Measurements from ENCODE around the gene MCTP1. TPM values are rescaled to one million over a fixed set of nuclear protein-coding genes. Genes with fewer than 3 reads are reported as not detected.

The MCTP1 gene
- total RNA-seq, 1 experiment from 2014 or later, result 0.41 TPM

DNA sequence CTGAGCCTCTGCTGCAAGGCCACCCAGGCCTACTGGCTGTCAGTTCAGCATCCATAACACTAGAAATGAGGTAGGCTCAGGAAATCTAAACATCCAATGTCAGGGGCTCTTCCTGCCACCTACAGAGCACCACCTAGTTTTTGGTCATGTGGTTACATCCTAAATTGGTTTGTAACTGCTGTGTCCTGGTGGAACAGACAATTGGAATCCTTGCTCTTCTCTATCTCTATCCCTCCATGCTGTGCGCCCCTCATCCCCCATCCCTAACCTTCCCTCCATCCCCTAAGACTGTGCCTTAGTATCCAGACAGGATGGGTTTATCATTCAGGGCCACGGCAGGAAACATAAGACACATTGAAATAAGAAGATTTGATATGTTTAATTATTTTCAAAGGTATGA, 11.4 kb upstream of the MCTP1 start:
- H3K36me3 ChIP-seq (ENCODE audit: insufficient read depth, low read length), result no peaks in the 10 kb centered on the region
- H3K9me2 ChIP-seq (replicated peaks; ENCODE audit: insufficient read depth, low read length), result no peaks in the 10 kb centered on the region
- no peaks in the 10 kb centered on the region for H4K20me1 ChIP-seq (ENCODE audit: insufficient read depth, low read depth, low read length)
- H3K27me3 ChIP-seq (ENCODE audit: low read length), result no peaks in the 10 kb centered on the region
- H3K4me3 ChIP-seq (ENCODE audit: low read length), result no peak overlapping the region
- no peaks in the 10 kb centered on the region for H3K79me2 ChIP-seq (ENCODE audit: low read length)
- H2AFZ ChIP-seq (ENCODE audit: low read length), result no peak overlapping the region
- no peaks in the 10 kb centered on the region for H3K4me1 ChIP-seq (ENCODE audit: low read length)
- no peak for DNase-seq
- no peak overlapping the region for H3K4me2 ChIP-seq (ENCODE audit: low read depth, low read length, poor library complexity, severe bottlenecking)
- no peak overlapping the region for H3K27ac ChIP-seq (ENCODE audit: low read length)
- no peak overlapping the region for H3K9ac ChIP-seq (ENCODE audit: low read length)
- H3K9me3 ChIP-seq (ENCODE audit: low read length), result no peaks in the 10 kb centered on the region

GRCh38 chr5:95285409-95285755, 488 bp upstream of the MCTP1 start:
- Histone ChIP-seq H3K4me2 (ENCODE audit: low read depth, low read length, poor library complexity, severe bottlenecking) (no peak overlapping the region), H3K9me3 (ENCODE audit: low read length) (no peaks in the 10 kb centered on the region), H3K9ac (ENCODE audit: low read length) (no peak overlapping the region), H3K36me3 (ENCODE audit: insufficient read depth, low read length) (no peaks in the 10 kb centered on the region), H3K79me2 (ENCODE audit: low read length) (no peaks in the 10 kb centered on the region), H3K9me2 (replicated peaks; ENCODE audit: insufficient read depth, low read length) (no peaks in the 10 kb centered on the region), H3K27ac (ENCODE audit: low read length) (no peak overlapping the region), H2AFZ (ENCODE audit: low read length) (no peak overlapping the region), H4K20me1 (ENCODE audit: insufficient read depth, low read depth, low read length) (no peaks in the 10 kb centered on the region), H3K27me3 (ENCODE audit: low read length) (no peaks in the 10 kb centered on the region), H3K4me3 (ENCODE audit: low read length) (no peak overlapping the region), H3K4me1 (ENCODE audit: low read length) (no peaks in the 10 kb centered on the region)
- no peak for DNase-seq

DNA sequence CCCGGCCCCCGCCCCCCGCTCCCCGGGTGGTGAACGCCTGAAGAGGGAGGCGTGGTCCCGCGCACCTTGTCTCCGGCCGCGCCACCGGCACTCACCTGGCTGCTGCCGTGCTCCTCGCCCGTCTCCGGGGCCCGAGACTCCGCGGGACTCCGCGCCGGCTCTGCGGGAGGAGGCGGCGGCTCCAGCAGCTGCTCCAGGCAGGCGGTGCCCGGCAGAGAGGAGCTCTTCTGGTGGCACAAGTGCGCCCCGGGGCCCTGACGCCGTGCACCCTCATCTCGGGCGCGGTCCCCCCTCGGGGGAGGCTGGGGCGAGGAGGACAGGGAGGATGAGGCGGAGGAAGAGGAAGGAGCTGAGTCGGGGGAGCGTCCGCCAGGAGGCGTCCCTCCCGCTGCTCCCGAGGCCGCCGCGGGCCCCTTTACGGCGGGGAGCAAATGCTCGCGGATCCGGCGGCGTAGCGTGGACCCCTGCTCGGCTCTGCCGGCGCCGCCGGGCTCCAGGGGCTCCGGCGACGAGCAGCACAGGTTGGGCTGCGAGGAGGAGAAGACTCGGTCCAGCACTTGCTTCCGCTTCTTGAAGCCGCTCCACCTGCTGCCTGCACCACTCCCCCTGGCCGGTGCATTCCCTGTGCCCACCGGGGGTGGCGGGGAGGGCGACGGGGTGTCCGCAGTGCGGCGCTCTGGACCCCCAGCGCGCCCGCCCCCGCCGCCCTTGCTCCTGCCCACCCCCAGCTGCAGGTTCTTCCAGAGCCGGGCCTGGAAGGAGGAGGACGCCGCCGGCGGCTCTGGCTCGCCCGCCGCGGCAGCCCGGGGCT, 928 bp downstream of the MCTP1 start:
- no peak for DNase-seq
- H2AFZ ChIP-seq (ENCODE audit: low read length), result no peak overlapping the region
- H3K27ac ChIP-seq (ENCODE audit: low read length), result no peak overlapping the region
- H3K4me2 ChIP-seq (ENCODE audit: low read depth, low read length, poor library complexity, severe bottlenecking), result no peak overlapping the region
- no peak overlapping the region for H3K4me3 ChIP-seq (ENCODE audit: low read length)
- H4K20me1 ChIP-seq (ENCODE audit: insufficient read depth, low read depth, low read length), result no peaks in the 10 kb centered on the region
- H3K9me3 ChIP-seq (ENCODE audit: low read length), result no peaks in the 10 kb centered on the region
- H3K9me2 ChIP-seq (replicated peaks; ENCODE audit: insufficient read depth, low read length), result no peaks in the 10 kb centered on the region
- H3K4me1 ChIP-seq (ENCODE audit: low read length), result no peaks in the 10 kb centered on the region
- no peaks in the 10 kb centered on the region for H3K79me2 ChIP-seq (ENCODE audit: low read length)
- H3K9ac ChIP-seq (ENCODE audit: low read length), result no peak overlapping the region
- no peaks in the 10 kb centered on the region for H3K27me3 ChIP-seq (ENCODE audit: low read length)
- no peaks in the 10 kb centered on the region for H3K36me3 ChIP-seq (ENCODE audit: insufficient read depth, low read length)

DNA sequence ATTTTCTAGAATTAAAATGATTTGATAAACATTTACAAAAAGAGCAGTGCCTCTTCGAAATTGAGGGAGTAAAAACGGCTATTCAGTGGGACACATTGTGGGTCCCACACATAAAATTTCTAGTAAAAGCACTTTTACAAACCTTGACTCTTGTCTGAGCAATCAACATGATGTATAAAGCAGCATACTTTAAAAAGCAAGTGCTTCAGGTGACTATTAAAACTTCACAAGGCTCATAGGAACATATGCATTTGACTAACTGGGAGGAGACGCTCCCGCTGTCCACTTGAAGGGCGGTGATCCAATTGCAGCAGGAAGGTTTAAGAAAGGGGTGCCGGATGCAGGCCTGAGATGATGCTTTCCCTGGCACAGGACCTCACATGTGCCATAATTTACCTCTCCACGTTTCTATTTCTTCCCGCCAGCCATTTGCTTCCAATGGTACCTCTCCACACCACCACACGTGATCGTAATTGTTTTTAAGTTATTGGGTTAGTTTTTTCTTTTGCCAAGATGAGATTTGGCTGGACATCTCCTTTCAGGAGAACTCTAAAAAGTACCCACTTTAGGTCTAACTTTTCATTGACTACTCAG, 1.8 kb downstream of the MCTP1 start:
- no peaks in the 10 kb centered on the region for H3K9me3 ChIP-seq (ENCODE audit: low read length)
- H2AFZ ChIP-seq (ENCODE audit: low read length), result no peak overlapping the region
- no peaks in the 10 kb centered on the region for H3K79me2 ChIP-seq (ENCODE audit: low read length)
- H3K4me2 ChIP-seq (ENCODE audit: low read depth, low read length, poor library complexity, severe bottlenecking), result no peak overlapping the region
- no peak overlapping the region for H3K27ac ChIP-seq (ENCODE audit: low read length)
- H3K4me3 ChIP-seq (ENCODE audit: low read length), result no peak overlapping the region
- H3K9me2 ChIP-seq (replicated peaks; ENCODE audit: insufficient read depth, low read length), result no peaks in the 10 kb centered on the region
- no peaks in the 10 kb centered on the region for H3K36me3 ChIP-seq (ENCODE audit: insufficient read depth, low read length)
- no peaks in the 10 kb centered on the region for H3K27me3 ChIP-seq (ENCODE audit: low read length)
- H3K9ac ChIP-seq (ENCODE audit: low read length), result no peak overlapping the region
- no peak for DNase-seq
- H3K4me1 ChIP-seq (ENCODE audit: low read length), result no peaks in the 10 kb centered on the region
- no peaks in the 10 kb centered on the region for H4K20me1 ChIP-seq (ENCODE audit: insufficient read depth, low read depth, low read length)

GRCh38 chr5:95281226-95281625, 3.7 kb downstream of the MCTP1 start:
- Histone ChIP-seq H3K36me3 (ENCODE audit: insufficient read depth, low read length) (no peaks in the 10 kb centered on the region), H2AFZ (ENCODE audit: low read length) (no peak overlapping the region), H3K4me1 (ENCODE audit: low read length) (no peaks in the 10 kb centered on the region), H3K79me2 (ENCODE audit: low read length) (no peaks in the 10 kb centered on the region), H3K9me2 (replicated peaks; ENCODE audit: insufficient read depth, low read length) (no peaks in the 10 kb centered on the region), H3K27me3 (ENCODE audit: low read length) (no peaks in the 10 kb centered on the region), H3K9me3 (ENCODE audit: low read length) (no peaks in the 10 kb centered on the region), H3K27ac (ENCODE audit: low read length) (no peak overlapping the region), H3K9ac (ENCODE audit: low read length) (no peak overlapping the region), H3K4me3 (ENCODE audit: low read length) (no peak overlapping the region), H3K4me2 (ENCODE audit: low read depth, low read length, poor library complexity, severe bottlenecking) (no peak overlapping the region), H4K20me1 (ENCODE audit: insufficient read depth, low read depth, low read length) (no peaks in the 10 kb centered on the region)
- DNase-seq, result no peak

- no peak overlapping the region for H2AFZ ChIP-seq (ENCODE audit: low read length)
- DNase-seq, result no peak
Measured at GRCh38 chr5:95280401-95281095, 4.3 kb downstream of the MCTP1 start.

DNA sequence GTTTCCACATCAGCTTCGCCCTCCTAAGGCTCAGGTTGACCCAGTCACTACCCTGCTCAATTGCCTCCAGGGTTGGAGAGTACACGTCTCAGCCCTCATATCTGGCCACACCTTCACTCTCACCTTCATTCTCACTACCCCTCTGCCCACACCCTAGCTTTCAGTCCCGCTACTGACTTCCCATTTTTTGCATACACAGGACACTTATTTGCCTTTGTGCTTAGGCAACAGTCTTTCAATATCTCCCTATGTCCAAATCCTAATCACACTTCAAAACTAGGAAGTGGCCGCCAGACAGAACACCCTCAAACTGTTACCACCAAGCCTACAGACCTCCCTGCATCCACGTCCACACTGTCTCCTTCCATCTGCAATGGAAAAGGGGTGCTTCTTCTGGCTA, 10.9 kb downstream of the MCTP1 start:
- H3K4me1 ChIP-seq (ENCODE audit: low read length), result no peaks in the 10 kb centered on the region
- H3K27me3 ChIP-seq (ENCODE audit: low read length), result no peaks in the 10 kb centered on the region
- H3K4me3 ChIP-seq (ENCODE audit: low read length), result no peak overlapping the region
- no peaks in the 10 kb centered on the region for H4K20me1 ChIP-seq (ENCODE audit: insufficient read depth, low read depth, low read length)
- H3K79me2 ChIP-seq (ENCODE audit: low read length), result no peaks in the 10 kb centered on the region
- H3K9me3 ChIP-seq (ENCODE audit: low read length), result no peaks in the 10 kb centered on the region
- no peaks in the 10 kb centered on the region for H3K36me3 ChIP-seq (ENCODE audit: insufficient read depth, low read length)
- H2AFZ ChIP-seq (ENCODE audit: low read length), result no peak overlapping the region
- DNase-seq, result no peak
- no peak overlapping the region for H3K4me2 ChIP-seq (ENCODE audit: low read depth, low read length, poor library complexity, severe bottlenecking)
- no peak overlapping the region for H3K27ac ChIP-seq (ENCODE audit: low read length)
- H3K9ac ChIP-seq (ENCODE audit: low read length), result no peak overlapping the region
- H3K9me2 ChIP-seq (replicated peaks; ENCODE audit: insufficient read depth, low read length), result no peaks in the 10 kb centered on the region

More at GRCh38 chr5:95280401-95281095, 4.3 kb downstream of the MCTP1 start:
- no peaks in the 10 kb centered on the region for H3K9me2 ChIP-seq (replicated peaks; ENCODE audit: insufficient read depth, low read length)
- H3K4me3 ChIP-seq (ENCODE audit: low read length), result no peak overlapping the region
- H4K20me1 ChIP-seq (ENCODE audit: insufficient read depth, low read depth, low read length), result no peaks in the 10 kb centered on the region
- H3K27ac ChIP-seq (ENCODE audit: low read length), result no peak overlapping the region
- H3K79me2 ChIP-seq (ENCODE audit: low read length), result no peaks in the 10 kb centered on the region
- H3K27me3 ChIP-seq (ENCODE audit: low read length), result no peaks in the 10 kb centered on the region
- no peak overlapping the region for H3K4me2 ChIP-seq (ENCODE audit: low read depth, low read length, poor library complexity, severe bottlenecking)
- no peaks in the 10 kb centered on the region for H3K4me1 ChIP-seq (ENCODE audit: low read length)
- H3K9me3 ChIP-seq (ENCODE audit: low read length), result no peaks in the 10 kb centered on the region
- no peaks in the 10 kb centered on the region for H3K36me3 ChIP-seq (ENCODE audit: insufficient read depth, low read length)
- no peak overlapping the region for H3K9ac ChIP-seq (ENCODE audit: low read length)

GRCh38 chr5:95272316-95272929, 12.5 kb downstream of the MCTP1 start:
- no peak for DNase-seq
- no peak overlapping the region for H3K4me3 ChIP-seq (ENCODE audit: low read length)

More at GRCh38 chr5:95272316-95272929, 12.5 kb downstream of the MCTP1 start:
- Histone ChIP-seq H3K9me2 (replicated peaks; ENCODE audit: insufficient read depth, low read length) (no peaks in the 10 kb centered on the region), H4K20me1 (ENCODE audit: insufficient read depth, low read depth, low read length) (no peaks in the 10 kb centered on the region), H3K4me1 (ENCODE audit: low read length) (no peaks in the 10 kb centered on the region), H2AFZ (ENCODE audit: low read length) (no peak overlapping the region), H3K79me2 (ENCODE audit: low read length) (no peaks in the 10 kb centered on the region), H3K4me2 (ENCODE audit: low read depth, low read length, poor library complexity, severe bottlenecking) (no peak overlapping the region), H3K36me3 (ENCODE audit: insufficient read depth, low read length) (no peaks in the 10 kb centered on the region), H3K9ac (ENCODE audit: low read length) (no peak overlapping the region), H3K9me3 (ENCODE audit: low read length) (no peaks in the 10 kb centered on the region), H3K27me3 (ENCODE audit: low read length) (no peaks in the 10 kb centered on the region), H3K27ac (ENCODE audit: low read length) (no peak overlapping the region)

All from Karpas-422 (cell line).